GM12878 (cell line): ENCODE data around the gene SULT1A2. TPM values are rescaled to one million over a fixed set of nuclear protein-coding genes. Genes with fewer than 3 reads are reported as not detected.
"Not testable (repeated sequence)": the region's sequence is repeated elsewhere in the genome, so short reads cannot be mapped to it uniquely, and the experiment has no call there.

ENCODE experiments used
- ATAC-seq: fragments of 200-7000 bp; cut with Tn5 transposase; 3 replicates; pipeline ENCODE4 v1.9.1; 2020; ENCODE audit warnings: mild to moderate bottlenecking, moderate library complexity
- BruUV-seq: library from RNA; stranded (reverse); fragments of 400-500 nt; replicated peaks from 2 replicates; lab custom pipeline; 2021; lab: Mats Ljungman, UMichigan
- CTCF ChIA-PET: fragments of 300-600 bp; sonication (Branson Sonifier 250); formaldehyde crosslinking; extraction: SDS; loops from one replicate; lab custom pipeline; 2021; ENCODE audit warnings: inconsistent platforms; lab: Yijun Ruan, JAX
- POLR2A ChIA-PET: fragments of 350-600 bp; formaldehyde crosslinking; extraction: SDS; loops from one replicate; lab custom pipeline; 2021; ENCODE audit warnings: inconsistent platforms; lab: Charles Lee
- RAD21 ChIA-PET: fragments of 300-600 bp; sonication (Branson Sonifier 250); formaldehyde crosslinking; loops from one replicate; lab custom pipeline; 2023; ENCODE audit warnings: antibody characterized with exemption; ENCODE audit not compliant: unreplicated experiment; lab: Charles Lee
- SMC1A ChIA-PET: fragments of 300-600 bp; sonication (Branson Sonifier 250); formaldehyde crosslinking; loops from one replicate; lab custom pipeline; 2023; ENCODE audit not compliant: unreplicated experiment, uncharacterized antibody; lab: Charles Lee
- DNase-seq: peaks from one replicate; pipeline ENCODE4 v3.0.0-alpha.2; 2011; ENCODE audit warnings: low read depth, low spot score
- FAIRE-seq: peaks from 3 replicates; lab custom pipeline; 2011; peaks lifted over from hg19 to GRCh38; lab: Jason Lieb, UNC
- H2AFZ ChIP-seq: 2 replicates; pipeline ENCODE4 v1.6.0; 2011; ENCODE audit warnings: low read depth, low read length, control low read depth; ENCODE audit not compliant: control insufficient read depth
- H3K27ac ChIP-seq: 2 replicates; pipeline ENCODE4 v1.5.1; 2011; ENCODE audit warnings: control low read depth; ENCODE audit not compliant: control insufficient read depth, insufficient read depth
- H3K27me3 ChIP-seq, 2 experiments: replicated peaks in 1 of 2; 2 replicates each; pipeline versions ENCODE4 v1.6.0 to v1.6.1; 2011; ENCODE audit warnings: low read length in 1 of 2; ENCODE audit not compliant: control insufficient read depth in 2 of 2, insufficient read depth in 2 of 2
- H3K36me3 ChIP-seq, 2 experiments: 2 replicates each; pipeline ENCODE4 v1.5.1; 2011; ENCODE audit warnings: low read length in 1 of 2; ENCODE audit not compliant: control insufficient read depth in 2 of 2, insufficient read depth in 2 of 2
- H3K4me1 ChIP-seq: 2 replicates; pipeline ENCODE4 v1.6.1; 2011; ENCODE audit warnings: mild to moderate bottlenecking, low read length, moderate library complexity, mixed read lengths; ENCODE audit not compliant: control insufficient read depth, insufficient read depth
- H3K4me2 ChIP-seq: 2 replicates; pipeline ENCODE4 v1.6.0; 2011; ENCODE audit warnings: control low read depth; ENCODE audit not compliant: control insufficient read depth, insufficient read depth
- H3K4me3 ChIP-seq: fragments of 200-600 bp; sonication (generic); 2 replicates; pipeline ENCODE4 v1.5.1; 2016
- H3K79me2 ChIP-seq: 2 replicates; pipeline ENCODE4 v1.6.0; 2011; ENCODE audit warnings: low read length; ENCODE audit not compliant: control insufficient read depth, insufficient read depth
- H3K9ac ChIP-seq: 2 replicates; pipeline ENCODE4 v1.8.0; 2011; ENCODE audit warnings: low read length, control low read depth, mixed read lengths; ENCODE audit not compliant: control insufficient read depth, insufficient read depth
- H3K9me3 ChIP-seq: replicated peaks from 3 replicates; pipeline ENCODE4 v1.5.1; 2011; ENCODE audit warnings: mild to moderate bottlenecking, low read length; ENCODE audit not compliant: control insufficient read depth, insufficient read depth
- H4K20me1 ChIP-seq: 2 replicates; pipeline ENCODE4 v1.6.0; 2011; ENCODE audit not compliant: control insufficient read depth, insufficient read depth
- FOS ChIP-seq: IDR thresholded peaks from 3 replicates; pipeline ENCODE4 v1.6.1; 2011; ENCODE audit warnings: borderline replicate concordance; ENCODE audit not compliant: insufficient read length; ENCODE audit errors: extremely low read depth
- IKZF1 ChIP-seq: fragments of 450-650 bp; conservative IDR thresholded peaks from 2 replicates; pipeline ENCODE4 v1.6.1; 2017; ENCODE audit warnings: antibody characterized with exemption, mild to moderate bottlenecking
- KAT2A ChIP-seq: conservative IDR thresholded peaks from 2 replicates; pipeline ENCODE4 v1.6.1; 2011; ENCODE audit warnings: low read depth, low read length; ENCODE audit not compliant: control insufficient read depth
- MXI1 ChIP-seq: fragments of 150-350 bp; IDR thresholded peaks from 2 replicates; pipeline ENCODE4 v1.6.1; 2011; ENCODE audit warnings: low read depth, mild to moderate bottlenecking, inconsistent platforms, low read length, improper control_type of control experiment
- NR2C2 ChIP-seq: IDR thresholded peaks from 2 replicates; pipeline ENCODE4 v1.6.1; 2011; ENCODE audit warnings: borderline replicate concordance, low read depth; ENCODE audit not compliant: control insufficient read depth, insufficient read length
- POLR2A ChIP-seq: IDR thresholded peaks from 2 replicates; pipeline ENCODE4 v1.6.1; 2011; ENCODE audit warnings: low read depth, mild to moderate bottlenecking, low read length
- POU2F2 ChIP-seq: IDR thresholded peaks from 3 replicates; pipeline ENCODE4 v1.6.1; 2011; ENCODE audit warnings: low read depth, mild to moderate bottlenecking, low read length, borderline replicate concordance
- SIN3A ChIP-seq: IDR thresholded peaks from 2 replicates; pipeline ENCODE4 v1.6.1; 2012; ENCODE audit warnings: low read depth, low read length, improper control_type of control experiment
- WGBS: methylation state at CpG from one replicate; pipeline ENCODE4 v1.1.6; 2016; ENCODE audit warnings: low lambda C conversion rate; ENCODE audit not compliant: insufficient replicate concordance, insufficient coverage; ENCODE audit errors: missing lambda C conversion rate; 5-methylcytosine and 5-hydroxymethylcytosine counted together
- in situ Hi-C: fragments of 300-500 bp; cut with MboI; formaldehyde crosslinking; loops from 9 replicates; pipeline ENCODE4 v1.14.3; 2018; ENCODE audit warnings: mixed read lengths
- intact Hi-C: fragments of 100-400 bp; cut with micrococcal nuclease; formaldehyde crosslinking; loops from one replicate; pipeline ENCODE4 v1.14.2; 2022; ENCODE audit not compliant: unreplicated experiment
- polyA plus RNA-seq, 11 experiments: library from polyadenylated mRNA; depleted of rRNA in 4 of 11; unstranded in 6 of 11; stranded (reverse) in 5 of 11; fragments of >200 nt; fragmentation: Nextera tagmentation in 4 of 11; fragmentation: Illumina TruSeq in 1 of 11; extraction: Ambion mirVana in 4 of 11; extraction: Trizol in 1 of 11; gene quantifications; 1 replicate in 1 of 11; 2 replicates in 10 of 11; pipeline versions ENCODE4 v1.2.1 to v1.2.3, GENCODE V29; 2011 to 2016; ENCODE audit warnings: inconsistent platforms in 2 of 11, missing spikeins in 2 of 11, low read depth in 1 of 11
- total RNA-seq, 4 experiments: library from RNA; depleted of rRNA in 3 of 4; stranded (reverse); fragments of >200 nt in 3 of 4; fragmentation: Illumina TruSeq in 1 of 4; extraction: Trizol in 1 of 4; gene quantifications; 2 replicates each; pipeline versions ENCODE4 v1.2.1 to v1.2.3, GENCODE V29; 2013 to 2021

SULT1A2 gene
- total and polyA plus RNA-seq, 10 of the 15 experiments (the other 5 are each of a cell fraction or from before 2014, with no cell fraction given), result 0.06 to 0.39 (median 0.07) TPM; not detected in 7

DNA sequence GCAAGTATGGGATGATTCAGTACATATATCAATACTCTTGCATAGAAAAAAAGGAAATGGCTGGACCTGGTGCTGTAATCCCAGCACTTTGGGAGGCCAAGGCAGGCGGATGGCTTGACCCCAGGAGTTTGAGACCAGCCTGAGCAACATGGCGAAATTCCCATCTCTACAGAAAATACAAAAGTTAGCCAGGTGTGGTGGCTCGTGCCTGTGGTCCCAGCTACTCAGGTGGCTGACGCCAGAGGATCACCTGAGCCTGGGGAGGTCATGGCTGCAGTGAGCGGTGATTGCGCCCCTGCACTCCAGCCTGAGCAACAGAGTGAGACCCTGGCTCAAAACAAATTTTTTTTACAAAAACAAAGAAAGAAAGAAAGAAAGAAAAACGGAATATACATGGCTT lies 50.2 kb downstream of the SULT1A2 start:
- ChIA-PET SMC1A (no interaction called here), CTCF (no interaction called here), RAD21 (no interaction called here), POLR2A (no interaction called here)
- TF ChIP-seq IKZF1, result no peak
- TF ChIP-seq FOS, result no peak
- no peak for TF ChIP-seq MXI1
- TF ChIP-seq POU2F2, result no peak
- TF ChIP-seq SIN3A, result no peak
- TF ChIP-seq KAT2A, result no peak
- no peak for TF ChIP-seq NR2C2
- no peak for TF ChIP-seq POLR2A
- no peaks in the 10 kb centered on the region for H3K79me2 ChIP-seq
- no peaks in the 10 kb centered on the region for H3K27me3 ChIP-seq
- DNase-seq (no peak), ATAC-seq (no peak), FAIRE-seq (no peak)
- 33% methylated on average over 7 of the region's 7 CpGs for WGBS
- H3K4me3 ChIP-seq, result no peak overlapping the region
- H3K27ac ChIP-seq, result no peak overlapping the region
- H3K9ac ChIP-seq, result no peak overlapping the region
- no peaks in the 10 kb centered on the region for H3K9me3 ChIP-seq
- no peak overlapping the region for H2AFZ ChIP-seq
- H3K36me3 ChIP-seq, result no peaks in the 10 kb centered on the region
- in situ Hi-C loops (no loop called here), intact Hi-C loops (no loop called here)
- H4K20me1 ChIP-seq, result no peaks in the 10 kb centered on the region
- peaks cover 7% of the 10 kb centered on the region for H3K4me1 ChIP-seq
- BruUV-seq, result no TSS peak
- H3K4me2 ChIP-seq, result no peak overlapping the region

GRCh38 chr16:28545964-28546363 lies 50.9 kb downstream of the SULT1A2 start:
- POLR2A ChIA-PET, result interaction anchor here (0.7 kb wide), 1 partner anchor 15 kb away, joined by 5 read pairs; no protein-coding TSS in a partner anchor
- WGBS, result 44% methylated on average over 6 of the region's 7 CpGs
- H3K79me2 ChIP-seq, H3K27ac ChIP-seq, DNase-seq, RAD21 ChIA-PET, SMC1A ChIA-PET, H3K9me3 ChIP-seq, H3K27me3 ChIP-seq, FAIRE-seq, H3K4me1 ChIP-seq, in situ Hi-C loops, intact Hi-C loops, CTCF ChIA-PET, BruUV-seq, H3K4me3 ChIP-seq, H3K4me2 ChIP-seq, H2AFZ ChIP-seq, ATAC-seq, H3K36me3 ChIP-seq, H3K9ac ChIP-seq, H4K20me1 ChIP-seq: not testable (repeated sequence)
